Prostate gland (tissue), 2 donors: Measurements from ENCODE around the gene ESRRB.

Experiments used
- POLR2A ChIP-seq: fragments of 450-650 bp; IDR thresholded peaks from one replicate; pipeline ENCODE4 v1.6.1; 2016; ENCODE audit warnings: antibody characterized with exemption, mild to moderate bottlenecking
- TF ChIP-seq, protein P1 (sequence below), 4 experiments: fragments of 200-600 bp in 2 of 4; fragments of 450-650 bp in 2 of 4; sonication (generic) in 2 of 4; IDR thresholded peaks; 1 replicate in 3 of 4; 2 replicates in 1 of 4; pipeline ENCODE4 v1.5.1; 2016 to 2019; ENCODE audit warnings: antibody characterized with exemption in 4 of 4, mild to moderate bottlenecking in 2 of 4, moderate library complexity in 2 of 4

DNA sequence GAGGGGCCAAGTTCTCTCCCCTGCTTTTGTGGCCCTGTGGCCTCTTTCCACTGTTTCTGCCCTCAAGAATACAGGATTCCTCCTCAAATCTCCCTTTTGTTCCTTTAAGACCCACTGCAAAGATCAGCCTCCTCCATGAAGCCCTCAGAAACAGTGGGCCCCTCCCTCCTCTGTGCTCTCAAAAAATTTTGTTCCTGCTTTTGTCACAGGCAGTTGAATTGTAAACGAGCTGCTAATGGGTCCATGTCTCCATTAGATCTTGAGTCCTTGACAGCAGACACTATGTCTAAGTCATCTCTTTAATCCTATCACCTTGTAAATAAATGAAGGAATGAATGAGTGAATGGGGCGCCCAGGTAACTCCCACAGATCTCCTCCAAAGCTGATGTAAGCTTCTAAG is 175.2 kb downstream of the ESRRB start:
- TF ChIP-seq, protein P1, sequence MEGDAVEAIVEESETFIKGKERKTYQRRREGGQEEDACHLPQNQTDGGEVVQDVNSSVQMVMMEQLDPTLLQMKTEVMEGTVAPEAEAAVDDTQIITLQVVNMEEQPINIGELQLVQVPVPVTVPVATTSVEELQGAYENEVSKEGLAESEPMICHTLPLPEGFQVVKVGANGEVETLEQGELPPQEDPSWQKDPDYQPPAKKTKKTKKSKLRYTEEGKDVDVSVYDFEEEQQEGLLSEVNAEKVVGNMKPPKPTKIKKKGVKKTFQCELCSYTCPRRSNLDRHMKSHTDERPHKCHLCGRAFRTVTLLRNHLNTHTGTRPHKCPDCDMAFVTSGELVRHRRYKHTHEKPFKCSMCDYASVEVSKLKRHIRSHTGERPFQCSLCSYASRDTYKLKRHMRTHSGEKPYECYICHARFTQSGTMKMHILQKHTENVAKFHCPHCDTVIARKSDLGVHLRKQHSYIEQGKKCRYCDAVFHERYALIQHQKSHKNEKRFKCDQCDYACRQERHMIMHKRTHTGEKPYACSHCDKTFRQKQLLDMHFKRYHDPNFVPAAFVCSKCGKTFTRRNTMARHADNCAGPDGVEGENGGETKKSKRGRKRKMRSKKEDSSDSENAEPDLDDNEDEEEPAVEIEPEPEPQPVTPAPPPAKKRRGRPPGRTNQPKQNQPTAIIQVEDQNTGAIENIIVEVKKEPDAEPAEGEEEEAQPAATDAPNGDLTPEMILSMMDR (IDR thresholded peaks at IDR 0.05), result no peak
- no peak for TF ChIP-seq POLR2A
